GM18858 (cell line): ENCODE measurements around the gene PPME1.

Experiments used
- ATAC-seq: cut with Tn5 transposase; IDR thresholded peaks from one replicate; pipeline ENCODE4 v1.9.1; 2021; ENCODE audit not compliant: unreplicated experiment

PPME1 gene

DNA sequence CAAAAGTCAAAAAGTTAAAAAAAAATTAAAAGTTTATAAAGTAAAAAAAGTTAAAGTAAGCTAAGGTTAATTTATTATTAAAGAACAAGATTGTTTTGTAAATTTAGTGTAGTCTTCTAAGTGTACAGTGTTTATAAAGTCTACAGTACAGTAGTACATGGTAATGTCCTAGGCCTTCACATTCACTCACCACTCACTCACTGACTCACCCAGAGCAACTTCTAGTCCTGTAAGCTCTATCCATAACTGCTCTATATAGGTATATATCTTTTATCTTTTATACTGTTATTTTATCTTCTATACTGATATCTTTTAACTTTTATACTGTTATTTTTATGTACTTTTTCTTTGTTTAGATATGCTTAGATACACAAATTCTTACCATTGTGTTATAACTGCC lies 11.4 kb upstream of the PPME1 start:
- ATAC-seq, result no peak

DNA sequence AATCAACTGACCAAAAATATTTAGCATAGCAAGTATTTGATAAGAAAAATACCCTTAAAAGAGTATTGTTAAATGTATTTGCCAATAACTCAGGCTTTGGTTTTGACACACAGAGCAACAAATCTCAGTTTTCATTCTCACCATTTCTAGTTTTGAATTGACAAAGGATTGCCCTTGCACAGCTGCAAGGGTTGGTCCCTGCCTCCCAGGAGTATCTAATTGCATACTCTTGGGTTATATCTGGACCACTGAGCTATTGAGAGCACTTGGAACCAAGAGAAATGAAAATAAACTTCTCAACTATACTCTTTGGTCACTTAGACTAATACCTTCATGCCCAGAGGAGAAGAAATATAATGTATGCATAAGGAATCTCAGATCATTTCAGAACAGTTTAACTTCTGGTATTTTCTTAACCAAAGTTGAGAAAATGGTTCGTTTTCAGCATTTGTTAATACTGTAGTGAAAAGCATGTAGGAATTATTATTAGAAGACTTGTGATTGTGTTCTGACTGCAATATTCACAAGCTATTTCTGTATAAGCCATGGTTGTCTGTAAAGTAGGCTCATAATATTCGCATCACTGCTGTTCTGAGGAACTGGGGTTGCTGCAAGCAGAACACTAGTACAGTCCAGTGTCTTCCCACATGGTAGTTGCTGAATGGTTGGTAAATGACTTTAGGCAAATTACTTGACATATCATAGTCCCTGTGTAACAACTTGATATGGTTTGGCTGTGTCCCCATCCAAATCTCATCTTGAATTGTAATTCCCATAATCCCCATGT lies 8.2 kb upstream of the PPME1 start:
- ATAC-seq, result no peak

DNA sequence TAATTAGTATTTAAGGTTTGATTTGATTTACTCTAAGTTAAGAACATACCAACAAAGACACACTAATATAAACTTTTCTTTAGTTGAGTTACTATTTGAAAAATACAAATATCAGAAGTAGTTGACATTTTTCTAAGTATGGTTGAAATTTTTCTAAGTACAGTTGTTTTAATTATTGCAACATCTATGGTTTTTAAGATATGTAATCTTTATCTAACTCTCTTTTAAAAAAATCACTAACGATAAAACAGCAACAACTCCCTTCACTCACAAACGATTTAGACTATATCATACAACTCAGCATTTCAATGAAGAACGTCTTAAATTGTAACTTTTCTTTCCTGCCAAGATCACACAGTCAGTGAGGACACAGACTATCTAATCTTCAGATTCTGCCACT lies 2.3 kb upstream of the PPME1 start:
- ATAC-seq, result no peak

DNA sequence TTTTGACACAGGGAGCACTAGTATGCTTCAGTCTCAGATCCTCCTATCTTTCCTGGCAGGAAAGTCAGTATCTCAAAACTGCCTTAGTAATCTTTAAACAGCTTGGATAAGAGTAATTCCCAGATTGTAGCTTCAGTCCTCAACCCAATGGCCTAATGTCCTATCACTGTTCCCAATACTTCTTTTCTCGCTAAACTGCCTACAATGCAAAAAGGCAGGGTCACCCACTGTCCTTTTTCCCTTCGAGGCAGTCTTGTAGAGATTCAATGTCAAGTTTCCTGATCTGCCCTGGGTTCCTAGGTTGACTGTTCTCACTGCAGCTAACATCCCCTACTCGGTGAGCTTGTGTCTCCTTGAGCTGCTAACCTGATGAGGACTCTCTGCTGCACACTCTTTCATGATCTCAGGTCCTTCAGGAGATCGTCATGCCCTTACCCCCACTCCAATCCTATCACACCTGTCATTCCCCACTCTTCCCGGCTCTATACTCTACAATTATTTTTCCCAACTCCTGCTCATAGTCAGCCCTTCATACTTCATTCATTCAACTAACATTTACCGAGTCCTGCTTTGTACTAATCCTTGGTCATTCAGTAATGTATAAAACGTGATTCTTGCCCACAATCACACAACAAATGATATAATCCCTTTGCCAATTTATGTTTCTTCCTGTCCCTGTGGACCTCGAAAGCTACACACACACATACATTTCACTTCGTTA lies 1.2 kb upstream of the PPME1 start:
- no peak for ATAC-seq

- ATAC-seq, result no peak
Measured at GRCh38 chr11:74171630-74171968, 510 bp downstream of the PPME1 start.

DNA sequence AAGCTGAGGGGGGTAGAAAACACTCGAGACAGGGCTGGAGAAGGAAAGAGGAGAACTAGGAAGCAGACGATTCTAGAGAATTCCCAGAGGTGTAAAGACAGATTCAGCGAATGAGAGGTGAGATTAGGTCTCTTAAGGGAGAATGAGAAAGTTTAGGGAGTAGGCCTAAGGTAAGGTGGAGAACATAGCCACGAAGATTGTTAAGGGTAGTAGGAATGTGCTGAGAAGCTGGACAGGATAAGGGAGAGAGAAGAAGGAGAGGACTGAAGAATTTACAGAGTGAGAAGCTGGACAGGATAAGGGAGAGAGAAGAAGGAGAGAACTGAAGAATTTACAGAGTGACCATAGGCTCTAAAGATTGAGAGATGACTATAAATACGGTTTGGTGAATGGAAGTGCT lies 908 bp downstream of the PPME1 start:
- no peak for ATAC-seq

DNA sequence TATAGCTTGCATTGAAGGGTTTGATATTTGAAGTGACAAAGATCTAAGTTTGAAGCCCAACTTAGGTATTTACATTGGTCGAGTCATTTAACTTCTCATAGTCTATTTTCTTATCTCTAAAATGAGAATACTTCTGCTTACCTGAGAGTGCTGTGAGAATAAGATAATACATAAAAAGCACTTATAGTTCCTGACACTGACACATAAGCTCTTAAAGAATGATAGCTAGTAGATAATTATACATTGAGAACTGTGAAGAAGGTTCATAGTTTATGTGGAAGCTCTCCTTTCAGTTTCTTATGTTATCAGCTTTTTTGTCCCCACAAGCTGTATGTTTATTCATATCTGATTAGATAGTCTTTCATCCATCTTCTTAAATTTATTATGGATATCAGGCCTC lies 4.8 kb downstream of the PPME1 start:
- no peak for ATAC-seq

DNA sequence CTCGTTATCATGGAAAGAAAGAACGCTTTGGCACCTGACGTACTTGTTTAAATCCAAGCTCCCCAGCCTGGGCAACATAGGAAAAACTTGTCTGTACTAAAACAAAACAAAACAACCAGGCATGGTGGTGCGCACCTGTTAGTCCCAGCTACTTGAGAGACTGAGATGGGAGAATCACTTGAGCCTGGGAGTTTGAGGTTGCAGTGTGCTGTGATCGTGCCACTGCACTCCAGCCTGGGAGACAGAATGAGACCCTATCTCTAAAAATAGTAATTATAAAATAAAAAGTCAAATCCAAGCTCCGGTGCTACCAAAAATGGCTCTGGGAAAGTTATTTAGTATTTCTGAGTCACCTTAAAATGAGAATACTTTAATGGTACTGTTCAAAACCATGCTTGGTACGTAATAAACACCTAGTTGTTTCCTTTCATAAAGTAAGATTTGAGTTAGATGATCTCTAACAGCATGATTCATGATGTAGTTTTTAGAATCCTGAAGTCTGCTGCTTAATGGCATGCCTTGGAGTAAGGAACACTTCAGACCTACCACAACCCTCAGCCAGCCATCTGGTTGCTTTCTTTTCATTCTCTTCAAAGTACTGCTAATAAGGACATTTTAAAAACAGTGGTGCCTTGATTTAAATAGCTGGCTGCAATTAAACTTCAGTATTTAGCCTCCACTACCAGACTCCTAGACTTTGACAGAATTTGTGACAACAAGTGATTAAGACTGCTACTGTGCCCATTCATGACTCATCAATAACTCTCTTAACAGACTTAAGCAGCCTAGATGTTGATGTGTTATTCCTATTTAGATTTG lies 8.4 kb downstream of the PPME1 start:
- no peak for ATAC-seq

DNA sequence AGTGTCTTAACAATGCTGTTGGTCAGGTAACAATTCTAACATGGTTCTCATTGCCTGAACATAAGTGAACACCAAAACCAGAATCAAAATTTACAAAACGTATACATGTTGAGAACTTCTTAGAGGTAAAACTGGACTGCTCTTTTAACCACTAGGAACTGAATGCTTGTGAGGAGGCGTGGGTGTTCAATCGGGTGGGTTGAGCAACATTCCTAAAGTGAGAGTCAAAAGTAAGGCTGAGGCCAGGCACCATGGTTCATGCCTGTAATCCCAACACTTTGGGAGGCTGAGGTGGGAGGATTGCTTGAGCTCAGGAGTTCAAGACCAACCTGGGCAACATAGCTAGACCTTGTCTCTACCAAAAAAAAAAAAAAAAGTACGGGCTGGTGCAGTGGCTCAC lies 11.5 kb downstream of the PPME1 start:
- no peak for ATAC-seq

DNA sequence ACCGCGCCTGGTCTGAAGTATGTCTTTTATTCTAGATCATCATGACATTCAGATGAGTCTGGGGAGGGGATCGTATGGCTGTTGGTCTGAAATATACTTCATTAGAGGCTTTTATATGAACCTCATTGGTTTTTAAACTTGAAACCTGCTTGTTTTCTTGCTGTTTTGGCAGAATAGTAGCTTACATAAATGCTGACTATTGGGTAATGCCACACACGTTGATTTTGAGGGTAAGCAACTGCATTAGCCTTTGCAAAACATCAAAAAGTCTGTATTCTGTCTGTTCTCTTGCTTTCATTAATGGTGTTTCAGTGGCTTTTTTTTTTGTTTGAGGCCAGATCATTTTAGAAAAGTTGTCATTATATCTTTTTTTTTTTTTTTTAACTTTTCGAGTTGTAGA lies 14.2 kb downstream of the PPME1 start:
- no peak for ATAC-seq

- ATAC-seq, result no peak
Measured at GRCh38 chr11:74185695-74186094, 14.6 kb downstream of the PPME1 start.

DNA sequence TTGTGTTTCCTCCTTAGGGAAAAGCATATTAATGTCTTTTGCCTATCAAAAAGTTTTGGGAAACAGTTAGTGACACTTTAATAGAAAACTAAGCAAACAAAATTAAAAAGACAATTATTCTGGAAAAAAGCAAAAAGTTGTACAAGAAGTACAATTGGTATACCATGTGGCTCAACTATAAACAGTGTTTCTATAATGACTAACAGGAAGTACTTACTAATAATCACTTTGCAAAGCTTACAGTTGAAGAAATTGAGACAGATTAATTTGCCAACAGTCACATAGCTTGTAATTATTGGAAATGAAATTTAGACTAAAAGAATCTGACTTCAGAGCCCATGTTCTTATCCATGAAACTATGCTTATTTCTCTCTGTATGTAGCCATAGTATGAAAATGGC lies 24.7 kb downstream of the PPME1 start:
- no peak for ATAC-seq

- no peak for ATAC-seq
Measured at GRCh38 chr11:74196781-74197486, 25.8 kb downstream of the PPME1 start.

- no peak for ATAC-seq
Measured at GRCh38 chr11:74203966-74204365, 32.9 kb downstream of the PPME1 start.

GRCh38 chr11:74204701-74205100 lies 33.6 kb downstream of the PPME1 start:
- no peak for ATAC-seq

- no peak for ATAC-seq
Measured at GRCh38 chr11:74205181-74205580, 34.1 kb downstream of the PPME1 start.

- ATAC-seq, result no peak
Measured at GRCh38 chr11:74206746-74207145, 35.7 kb downstream of the PPME1 start.

GRCh38 chr11:74208507-74208906 lies 37.4 kb downstream of the PPME1 start:
- no peak for ATAC-seq

GRCh38 chr11:74212533-74212932 lies 41.4 kb downstream of the PPME1 start:
- no peak for ATAC-seq

GRCh38 chr11:74220376-74220775 lies 49.3 kb downstream of the PPME1 start:
- no peak for ATAC-seq

DNA sequence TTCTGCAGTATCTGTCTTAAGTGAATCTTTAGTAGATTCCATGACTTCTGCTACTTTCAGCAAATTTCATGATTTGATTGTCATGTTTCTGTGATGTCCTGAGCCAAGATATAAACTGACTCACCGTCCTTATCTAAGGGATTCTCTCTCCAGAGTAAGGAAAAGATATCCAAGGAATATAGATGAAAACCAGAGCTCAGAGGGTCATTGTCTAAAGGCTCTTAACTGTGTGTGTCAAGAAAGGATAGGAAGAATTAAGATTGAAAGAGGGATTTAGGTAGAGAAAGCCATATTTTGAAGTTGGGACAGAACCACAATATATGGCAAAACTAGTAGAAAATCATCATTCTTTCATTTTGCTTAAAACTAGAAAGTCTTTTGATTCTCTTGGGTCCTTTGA lies 50.7 kb downstream of the PPME1 start:
- no peak for ATAC-seq
